Uterus (tissue), 4 donors: Measurements from ENCODE around the gene RAD50. TPM values are rescaled to one million over a fixed set of nuclear protein-coding genes. Genes with fewer than 3 reads are reported as not detected.

ENCODE experiments used
- DNase-seq, 2 donors: peaks; one replicate each; pipeline ENCODE4 v3.0.0-alpha.2; 2019 to 2020
- H3K27ac ChIP-seq, 2 donors: fragments of 200-600 bp; sonication (generic); 1 replicate in 1 of 2; 2 replicates in 1 of 2; pipeline ENCODE4 v1.5.1; 2016 to 2018
- H3K27me3 ChIP-seq, 2 donors: fragments of 200-600 bp; sonication (generic); one replicate each; pipeline ENCODE4 v1.5.1; 2018 to 2019; ENCODE audit warnings: control low read depth in 1 of 2
- H3K36me3 ChIP-seq, 2 donors: fragments of 200-600 bp; sonication (generic); one replicate each; pipeline ENCODE4 v1.5.1; 2019; ENCODE audit warnings: control low read depth in 1 of 2
- H3K4me1 ChIP-seq, 2 donors: fragments of 200-600 bp; sonication (generic); one replicate each; pipeline ENCODE4 v1.5.1; 2018 to 2019; ENCODE audit warnings: control low read depth in 1 of 2
- H3K4me3 ChIP-seq, 2 donors: fragments of 200-600 bp; sonication (generic); 1 replicate in 1 of 2; 2 replicates in 1 of 2; pipeline ENCODE4 v1.5.1; 2018 to 2019; ENCODE audit warnings: mild to moderate bottlenecking in 1 of 2
- H3K9me3 ChIP-seq, 2 donors: fragments of 200-600 bp; sonication (generic); one replicate each; pipeline ENCODE4 v1.5.1; 2019; ENCODE audit warnings: control low read depth in 1 of 2
- CTCF ChIP-seq, 4 experiments: fragments of 200-600 bp in 2 of 4; fragments of 450-650 bp in 2 of 4; sonication (generic) in 2 of 4; IDR thresholded peaks; one replicate each; pipeline ENCODE4 v1.5.1; 2016 to 2019; ENCODE audit warnings: antibody characterized with exemption in 4 of 4, mild to moderate bottlenecking in 2 of 4, moderate library complexity in 1 of 4
- POLR2A ChIP-seq, 2 donors: fragments of 450-650 bp; IDR thresholded peaks; one replicate each; pipeline ENCODE4 v1.6.1; 2016; ENCODE audit warnings: antibody characterized with exemption in 2 of 2, mild to moderate bottlenecking in 1 of 2, moderate library complexity in 1 of 2
- intact Hi-C: fragments of 100-400 bp; cut with DNase I; formaldehyde crosslinking; loops from one replicate; pipeline ENCODE4 v1.15.1; 2023; ENCODE audit warnings: low total_unique reads
- total RNA-seq, 4 donors: library from RNA; depleted of rRNA in 3 of 4; stranded (reverse); fragments of >200 nt in 3 of 4; gene quantifications; one replicate each; pipeline versions ENCODE4 v1.1.0 to v1.2.4, GENCODE V29; 2014 to 2023
- donor health status: DM: yes; HTN: yes; CAD: no.

The RAD50 gene
- total RNA-seq, 4 donors from 2014 or later = 13.8 to 50.0 (median 32.6) TPM

- H3K27me3 ChIP-seq = peaks cover 10 to 13% of the 10 kb centered on the region in 2 donors
- H3K27ac ChIP-seq = no peak overlapping the region
- peaks cover 0 to 11% of the 10 kb centered on the region in 2 donors for H3K4me1 ChIP-seq
- no peak for DNase-seq
- H3K9me3 ChIP-seq = no peaks in the 10 kb centered on the region
- intact Hi-C loops = no loop called here
- H3K36me3 ChIP-seq = no peaks in the 10 kb centered on the region
- no peak overlapping the region for H3K4me3 ChIP-seq
- TF ChIP-seq CTCF (IDR thresholded peaks at IDR 0.05) = no peak
- no peak for TF ChIP-seq POLR2A (IDR thresholded peaks at IDR 0.05)
These were observed 100.1 kb downstream of the RAD50 start for GRCh38 chr5:132656774-132657355.

- no peak for TF ChIP-seq CTCF (IDR thresholded peaks at IDR 0.05)
- TF ChIP-seq POLR2A (IDR thresholded peaks at IDR 0.05) = no peak
- intact Hi-C loops = no loop called here
- Histone ChIP-seq H3K36me3 (no peaks in the 10 kb centered on the region), H3K4me1 (peaks cover 0 to 11% of the 10 kb centered on the region in 2 donors), H3K27ac (no peak within 1 kb of the TSS), H3K9me3 (no peaks in the 10 kb centered on the region), H3K27me3 (peaks cover 10 to 13% of the 10 kb centered on the region in 2 donors), H3K4me3 (no peak within 1 kb of the TSS)
- no peak for DNase-seq
These were observed 101.1 kb downstream of the RAD50 start, which contains the start of gene IL13 for GRCh38 chr5:132657676-132658380. Gene IL13 (plus strand): TSS chr5:132658173. CDS start chr5:132658187, 14 bp downstream.

- peaks cover 8 to 10% of the 10 kb centered on the region in 2 donors for H3K27me3 ChIP-seq
These were observed 101.9 kb downstream of the RAD50 start for GRCh38 chr5:132658381-132659302.

GRCh38 chr5:132659598-132660493 lies 103.1 kb downstream of the RAD50 start:
- intact Hi-C loops = no loop called here
- no peak for DNase-seq
- H3K27me3 ChIP-seq = peaks cover 3 to 10% of the 10 kb centered on the region in 2 donors
- H3K4me1 ChIP-seq = peaks cover 0 to 11% of the 10 kb centered on the region in 2 donors
- H3K36me3 ChIP-seq = no peaks in the 10 kb centered on the region
- TF ChIP-seq CTCF (IDR thresholded peaks at IDR 0.05) = no peak
- no peak for TF ChIP-seq POLR2A (IDR thresholded peaks at IDR 0.05)
- H3K27ac ChIP-seq = no peak overlapping the region
- no peaks in the 10 kb centered on the region for H3K9me3 ChIP-seq
- H3K4me3 ChIP-seq = no peak overlapping the region

More at GRCh38 chr5:132658381-132659302, 101.9 kb downstream of the RAD50 start:
- TF ChIP-seq POLR2A (IDR thresholded peaks at IDR 0.05) (no peak), CTCF (IDR thresholded peaks at IDR 0.05) (no peak)
- no peaks in the 10 kb centered on the region for H3K36me3 ChIP-seq
- H3K4me1 ChIP-seq = peaks cover 0 to 11% of the 10 kb centered on the region in 2 donors
- DNase-seq = no peak
- H3K4me3 ChIP-seq = no peak overlapping the region
- H3K27ac ChIP-seq = no peak overlapping the region
- no peaks in the 10 kb centered on the region for H3K9me3 ChIP-seq
- intact Hi-C loops = no loop called here
